Epithelial cell of proximal tubule (primary cell): ENCODE measurements around the gene ATG10. TPM values are rescaled to one million over a fixed set of nuclear protein-coding genes. Genes with fewer than 3 reads are reported as not detected.

Source experiments
- DNase-seq: peaks from one replicate; pipeline ENCODE4 v3.0.0-alpha.2; 2011; ENCODE audit warnings: low read depth
- H3K4me3 ChIP-seq: 2 replicates; pipeline ENCODE4 v1.5.1; 2011; ENCODE audit warnings: low read depth, mild to moderate bottlenecking, low read length
- CTCF ChIP-seq: conservative IDR thresholded peaks from 2 replicates; pipeline ENCODE4 v1.5.1; 2012; ENCODE audit warnings: low read depth, mild to moderate bottlenecking, low read length
- total RNA-seq: library from RNA; depleted of rRNA; stranded (reverse); fragments of >200 nt; gene quantifications from 2 replicates; pipeline ENCODE4 v1.2.3, GENCODE V29; 2015

ATG10 gene
- total RNA-seq, 1 donor from 2014 or later: 20.9 TPM

- TF ChIP-seq CTCF: no peak
- H3K4me3 ChIP-seq: no peak overlapping the region
- no peak for DNase-seq
Observed at GRCh38 chr5:82285206-82285605, 313.4 kb downstream of the ATG10 start.

- H3K4me3 ChIP-seq: no peak overlapping the region
- no peak for TF ChIP-seq CTCF
- DNase-seq: no peak
Observed at GRCh38 chr5:82287625-82288024, 315.8 kb downstream of the ATG10 start.

GRCh38 chr5:82290005-82290404 lies 318.2 kb downstream of the ATG10 start:
- H3K4me3 ChIP-seq: no peak overlapping the region
- no peak for TF ChIP-seq CTCF
- no peak for DNase-seq

GRCh38 chr5:82290908-82291307 lies 319.1 kb downstream of the ATG10 start:
- no peak for TF ChIP-seq CTCF
- H3K4me3 ChIP-seq: no peak overlapping the region
- DNase-seq: no peak

GRCh38 chr5:82291420-82291819 lies 319.6 kb downstream of the ATG10 start:
- no peak for TF ChIP-seq CTCF

GRCh38 chr5:82295144-82295543 lies 323.3 kb downstream of the ATG10 start:
- DNase-seq: no peak
- no peak for TF ChIP-seq CTCF
- H3K4me3 ChIP-seq: no peak overlapping the region

More at GRCh38 chr5:82291420-82291819, 319.6 kb downstream of the ATG10 start:
- no peak overlapping the region for H3K4me3 ChIP-seq
- no peak for DNase-seq

GRCh38 chr5:82295959-82296531 lies 324.2 kb downstream of the ATG10 start:
- TF ChIP-seq CTCF: no peak
- no peak for DNase-seq
- H3K4me3 ChIP-seq: no peak overlapping the region
